Measurements from ENCODE around the gene KCTD7. TPM values are rescaled to one million over a fixed set of nuclear protein-coding genes. Genes with fewer than 3 reads are reported as not detected.
"Not testable (repeated sequence)": the region's sequence is repeated elsewhere in the genome, so short reads cannot be mapped to it uniquely, and the experiment has no call there.

KCTD7 gene
- total and polyA plus RNA-seq, 10 of the 15 experiments (the other 5 are each of a cell fraction or from before 2014, with no cell fraction given) = 1.6 to 18.0 (median 9.4) TPM

- ATAC-seq = no peak
- H3K9ac ChIP-seq (ENCODE audit: control insufficient read depth, insufficient read depth, low read length) = no peak overlapping the region
- no peak for FAIRE-seq
- ChIA-PET CTCF (no interaction called here), RAD21 (ENCODE audit: unreplicated experiment) (no interaction called here), SMC1A (ENCODE audit: uncharacterized antibody, unreplicated experiment) (no interaction called here), POLR2A (interaction anchor here (1.0 kb wide), 1 partner anchor 187 kb away, joined by 3 read pairs; no protein-coding TSS in a partner anchor)
- no peaks in the 10 kb centered on the region for H3K79me2 ChIP-seq (ENCODE audit: control insufficient read depth, insufficient read depth, low read length)
- no TSS peak for BruUV-seq (replicated peaks)
- H3K27ac ChIP-seq (ENCODE audit: control insufficient read depth, insufficient read depth) = no peak overlapping the region
- intact Hi-C loops (cut with micrococcal nuclease; ENCODE audit: unreplicated experiment) = no loop called here
- no peak overlapping the region for H3K4me2 ChIP-seq (ENCODE audit: control insufficient read depth, insufficient read depth)
- in situ Hi-C loops (cut with MboI) = no loop called here
- no peak for TF ChIP-seq KDM1A (IDR thresholded peaks at IDR 0.05; ENCODE audit: borderline replicate concordance)
- TF ChIP-seq STAT1 (conservative IDR thresholded peaks at IDR 0.05) = no peak
- no peak for TF ChIP-seq KAT2A (conservative IDR thresholded peaks at IDR 0.05; ENCODE audit: control insufficient read depth, low read depth, low read length)
- no peak for TF ChIP-seq EED (IDR thresholded peaks at IDR 0.05; ENCODE audit: low read depth)
- no peak for TF ChIP-seq ATF7 (IDR thresholded peaks at IDR 0.05; ENCODE audit: low read depth)
- no peak for TF ChIP-seq SMARCA5 (IDR thresholded peaks at IDR 0.05)
- TF ChIP-seq FOXM1 (IDR thresholded peaks at IDR 0.05; ENCODE audit: low read depth, low read length) = no peak
- no peak for TF ChIP-seq JUNB (IDR thresholded peaks at IDR 0.05)
- TF ChIP-seq ZNF24 (IDR thresholded peaks at IDR 0.05) = no peak
- TF ChIP-seq NKRF (conservative IDR thresholded peaks at IDR 0.05) = no peak
- TF ChIP-seq ZBTB33 (IDR thresholded peaks at IDR 0.05) = no peak
- no peak for TF ChIP-seq ZNF217 (IDR thresholded peaks at IDR 0.05)
- no peak for TF ChIP-seq HDGF (IDR thresholded peaks at IDR 0.05)
- no peak for TF ChIP-seq HDAC2 (IDR thresholded peaks at IDR 0.05)
- TF ChIP-seq TCF12 (IDR thresholded peaks at IDR 0.05; ENCODE audit: low read depth, low read length) = no peak
- no peaks in the 10 kb centered on the region for H3K27me3 ChIP-seq (replicated peaks in 1 of 2; ENCODE audit: control insufficient read depth in 2 of 2, insufficient read depth in 2 of 2, low read length in 1 of 2)
- H4K20me1 ChIP-seq (ENCODE audit: control insufficient read depth, insufficient read depth) = no peaks in the 10 kb centered on the region
- 66% methylated on average over 8 of the region's 8 CpGs for WGBS (ENCODE audit: insufficient coverage, insufficient replicate concordance, low lambda C conversion rate, missing lambda C conversion rate)
- H2AFZ ChIP-seq (ENCODE audit: control insufficient read depth, low read depth, low read length) = no peak overlapping the region
- no peaks in the 10 kb centered on the region for H3K4me1 ChIP-seq (ENCODE audit: control insufficient read depth, insufficient read depth, low read length)
- no peaks in the 10 kb centered on the region for H3K36me3 ChIP-seq (ENCODE audit: control insufficient read depth in 2 of 2, insufficient read depth in 2 of 2, low read length in 1 of 2)
- no peaks in the 10 kb centered on the region for H3K9me3 ChIP-seq (replicated peaks; ENCODE audit: control insufficient read depth, insufficient read depth, low read length)
- no peak for DNase-seq (ENCODE audit: low read depth, low spot score)
- H3K4me3 ChIP-seq = no peak overlapping the region
These were observed 11.4 kb upstream of the KCTD7 start for GRCh38 chr7:66617295-66617694.

- CTCF ChIA-PET; RAD21 ChIA-PET (ENCODE audit: unreplicated experiment); H3K79me2 ChIP-seq (ENCODE audit: control insufficient read depth, insufficient read depth, low read length); intact Hi-C loops (cut with micrococcal nuclease; ENCODE audit: unreplicated experiment); BruUV-seq (replicated peaks); H3K4me3 ChIP-seq; DNase-seq (ENCODE audit: low read depth, low spot score); H3K9me3 ChIP-seq (replicated peaks; ENCODE audit: control insufficient read depth, insufficient read depth, low read length); SMC1A ChIA-PET (ENCODE audit: uncharacterized antibody, unreplicated experiment); H2AFZ ChIP-seq (ENCODE audit: control insufficient read depth, low read depth, low read length); ATAC-seq; POLR2A ChIA-PET; H3K4me1 ChIP-seq (ENCODE audit: control insufficient read depth, insufficient read depth, low read length); H3K27ac ChIP-seq (ENCODE audit: control insufficient read depth, insufficient read depth); H3K27me3 ChIP-seq (replicated peaks in 1 of 2; ENCODE audit: control insufficient read depth in 2 of 2, insufficient read depth in 2 of 2, low read length in 1 of 2); in situ Hi-C loops (cut with MboI); H3K36me3 ChIP-seq (ENCODE audit: control insufficient read depth in 2 of 2, insufficient read depth in 2 of 2, low read length in 1 of 2); FAIRE-seq; H4K20me1 ChIP-seq (ENCODE audit: control insufficient read depth, insufficient read depth); H3K4me2 ChIP-seq (ENCODE audit: control insufficient read depth, insufficient read depth); H3K9ac ChIP-seq (ENCODE audit: control insufficient read depth, insufficient read depth, low read length): not testable (repeated sequence)
- whole genome bisulfite sequencing (ENCODE audit: insufficient coverage, insufficient replicate concordance, low lambda C conversion rate, missing lambda C conversion rate) = 21% methylated on average over 4 of the region's 4 CpGs
These were observed 9.2 kb upstream of the KCTD7 start for GRCh38 chr7:66619341-66619948.
